Measurements from ENCODE around the gene PIGL.

- TF ChIP-seq CTCF (IDR thresholded peaks at IDR 0.05): no peak
- TF ChIP-seq POLR2A (IDR thresholded peaks at IDR 0.05): no peak
- no peak for TF ChIP-seq POLR2AphosphoS5 (IDR thresholded peaks at IDR 0.05)
Observed at GRCh38 chr17:16314859-16315258, 97.8 kb downstream of the PIGL start.

Measured in sigmoid colon (tissue), 4 donors.